HG03159 (cell line): ENCODE results near the gene AP3B2.

Experiments used
- ATAC-seq: cut with Tn5 transposase; IDR thresholded peaks from one replicate; pipeline ENCODE4 v1.9.1; 2021; ENCODE audit warnings: mild to moderate bottlenecking, moderate library complexity; ENCODE audit not compliant: unreplicated experiment

AP3B2 gene

DNA sequence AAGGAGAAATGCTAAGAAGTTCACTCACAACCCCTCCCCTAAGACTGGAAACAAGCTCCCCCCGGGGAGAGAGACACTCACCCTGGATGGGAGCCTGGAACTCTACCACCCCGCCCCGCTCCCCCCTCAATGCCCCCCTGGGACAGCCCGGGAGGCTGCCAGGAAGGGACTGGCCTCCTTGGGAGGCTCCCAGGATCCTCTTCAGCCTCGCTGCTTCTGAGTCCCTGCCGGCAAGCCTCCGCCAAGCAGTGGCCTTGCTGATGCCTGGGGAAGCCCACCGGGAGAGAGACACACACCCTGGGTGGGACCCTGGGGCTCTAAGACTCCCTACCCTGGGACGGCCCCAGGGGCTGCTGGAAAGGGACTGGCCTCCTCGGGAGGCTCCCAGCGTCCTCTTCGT is 95.9 kb downstream of the AP3B2 start:
- ATAC-seq: no peak

GRCh38 chr15:82611348-82611747 is 98.3 kb downstream of the AP3B2 start:
- no peak for ATAC-seq
